SK-N-MC (cell line): ENCODE results near the gene TMC1.

ENCODE experiments used
- EZH2 ChIP-seq: fragments of 200-600 bp; sonication (generic); IDR thresholded peaks from one replicate; pipeline ENCODE4 v1.6.1; 2017; ENCODE audit warnings: antibody characterized with exemption
- POLR2AphosphoS5 ChIP-seq: IDR thresholded peaks from 2 replicates; pipeline ENCODE4 v1.6.1; 2012; ENCODE audit warnings: mild to moderate bottlenecking, low read depth, low read length, borderline replicate concordance

DNA sequence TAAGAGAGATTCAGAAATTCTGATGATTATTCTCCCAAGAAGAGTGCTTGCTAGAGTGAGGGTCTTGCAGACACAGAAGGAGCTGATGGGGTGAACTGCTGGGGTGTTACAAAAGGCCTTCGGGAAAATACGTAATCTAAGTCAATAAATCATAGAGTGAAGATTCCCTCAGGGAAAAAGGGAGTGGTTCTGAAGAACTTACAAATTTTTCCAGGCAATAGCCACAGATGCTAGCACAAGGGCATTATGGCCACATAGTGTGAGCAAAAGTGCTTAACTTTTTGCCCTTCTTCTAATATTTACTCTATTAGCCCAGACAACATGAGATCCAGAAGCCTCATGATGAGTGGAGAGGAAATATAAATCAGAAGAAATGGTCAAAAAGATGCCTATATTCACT, 137.3 kb downstream of the TMC1 start:
- TF ChIP-seq POLR2AphosphoS5 (no peak), EZH2 (no peak)
